Heart left ventricle (tissue), 16 donors: Measurements from ENCODE around the gene PXYLP1. TPM values are rescaled to one million over a fixed set of nuclear protein-coding genes. Genes with fewer than 3 reads are reported as not detected.

Experiments
- ATAC-seq, 4 donors: fragments of 200-7000 bp; cut with Tn5 transposase; one replicate each; pipeline ENCODE4 v1.9.1; 2020 to 2022; ENCODE audit warnings: moderate library complexity in 4 of 4, mild to moderate bottlenecking in 3 of 4, moderate number of reproducible peaks in 1 of 4
- DNase-seq, 5 donors: peaks; one replicate each; pipeline ENCODE4 v3.0.0-alpha.2; 2020
- H3K27ac ChIP-seq, 12 donors: fragments of 200-600 bp; sonication (generic) in 4 of 12; one replicate each; pipeline versions ENCODE4 v1.5.0 to v1.8.0; 2016 to 2022; ENCODE audit warnings: mild to moderate bottlenecking in 2 of 12
- H3K27me3 ChIP-seq, 9 donors: fragments of 200-600 bp; sonication (generic) in 2 of 9; one replicate each; pipeline versions ENCODE4 v1.5.1 to v1.8.0; 2016 to 2022; ENCODE audit warnings: mild to moderate bottlenecking in 3 of 9
- H3K36me3 ChIP-seq, 9 donors: fragments of 200-600 bp; sonication (generic) in 2 of 9; one replicate each; pipeline versions ENCODE4 v1.5.0 to v1.8.0; 2018 to 2022; ENCODE audit warnings: mild to moderate bottlenecking in 2 of 9
- H3K4me1 ChIP-seq, 12 donors: fragments of 200-600 bp; sonication (generic) in 4 of 12; one replicate each; pipeline versions ENCODE4 v1.5.0 to v1.8.0; 2016 to 2022; ENCODE audit warnings: mild to moderate bottlenecking in 3 of 12
- H3K4me3 ChIP-seq, 12 donors: fragments of 200-600 bp; sonication (generic) in 4 of 12; one replicate each; pipeline versions ENCODE4 v1.5.0 to v1.8.0; 2017 to 2022; ENCODE audit warnings: mild to moderate bottlenecking in 9 of 12, moderate library complexity in 4 of 12
- H3K9me3 ChIP-seq, 12 donors: fragments of 200-600 bp; sonication (generic) in 4 of 12; one replicate each; pipeline versions ENCODE4 v1.5.0 to v1.8.0; 2016 to 2022; ENCODE audit warnings: mild to moderate bottlenecking in 1 of 12
- CTCF ChIP-seq, 12 donors: fragments of 200-600 bp; sonication (generic) in 4 of 12; IDR thresholded peaks; one replicate each; pipeline versions ENCODE4 v1.5.0 to v1.8.0; 2018 to 2022; ENCODE audit warnings: antibody characterized with exemption in 12 of 12, mild to moderate bottlenecking in 5 of 12
- POLR2A ChIP-seq, 2 donors: fragments of 450-650 bp; IDR thresholded peaks; one replicate each; pipeline ENCODE4 v1.6.1; 2017; ENCODE audit warnings: antibody characterized with exemption in 2 of 2, mild to moderate bottlenecking in 2 of 2, moderate library complexity in 2 of 2
- WGBS, 4 donors: extraction: QIAGEN DNeasy Blood & Tissue Kit in 2 of 4; methylation state at CpG; one replicate each; pipeline versions ENCODE4 v1.1.5 to v1.1.7; 2013 to 2018; 5-methylcytosine and 5-hydroxymethylcytosine counted together
- intact Hi-C, 10 donors: fragments of 100-400 bp; cut with DNase I; formaldehyde crosslinking; loops; one replicate each; pipeline versions ENCODE4 v1.11.1 to v1.14.2; 2022
- polyA plus RNA-seq, 2 donors: library from polyadenylated mRNA; stranded (reverse); fragments of 200-250 nt; gene quantifications; one replicate each; pipeline ENCODE4 v1.2.3, GENCODE V29; 2013
- total RNA-seq, 9 donors: library from RNA; depleted of rRNA in 2 of 9; stranded (reverse); fragments of >200 nt in 2 of 9; fragmentation: NEBNext Ultra II Directional in 3 of 9; extraction: Animal tissue kit (Norgen Biotek cat#: 25700) in 3 of 9; gene quantifications; one replicate each; pipeline versions ENCODE4 v1.1.0 to v1.2.4, GENCODE V29; 2016 to 2023
- donor health status: ischemic (EF 13 %, LVEDD 7.1; RV severe dilation, severe dysfunction).
- donor health status: healthy with polysubstance abuse.
- donor health status: DM: no; HTN: yes; CAD: no.
- donor health status: DM: no; HTN: no; CAD: no.
- donor health status: ischemic (EF 25% LVEDD 6.9; RV normal size, moderate dysfunction).
- donor health status: ischemic (EF 25% LVEDD 5.7; RV mildly dilated, moderate dysfunction).
- donor health status: healthy.
- donor health status: DM: yes; HTN: yes; CAD: no.
- donor health status: ischemic (EF 35%, LVEDD 5.7; RV mildly dilated, moderate dysfunction).
- donor health status: nonischemic (EF 11% LVEDD 7.7; RV severe dilation, severe dysfunction).
- donor health status: DM: yes; HTN: yes; CAD: no.
- donor health status: PGD.
- donor health status: ischemic (EF 29% LVEDD 5.4; RV normal size, mild dysfunction).
- donor health status: nonischemic (EF 23%, LVEDD 6.1; RV moderate dilation, normal function).

The PXYLP1 gene
- total and polyA plus RNA-seq, 11 donors: 7.3 to 30.6 (median 21.2) TPM

GRCh38 chr3:141276398-141276797 is 44.8 kb downstream of the PXYLP1 start:
- Histone ChIP-seq H3K27me3 (no peaks in the 10 kb centered on the region), H3K27ac (no peak overlapping the region), H3K4me1 (peaks cover 0 to 44% (median 23%) of the 10 kb centered on the region in 12 donors), H3K4me3 (no peak overlapping the region), H3K9me3 (no peaks in the 10 kb centered on the region), H3K36me3 (peaks cover 0 to 24% (median 0%) of the 10 kb centered on the region in 9 donors)
- 70 to 75% (median 74%) methylated on average over 9 of the region's 9 CpGs for WGBS, 4 donors
- DNase-seq (no peak), ATAC-seq (no peak)
- intact Hi-C loops: loop anchor here in 4 of 10 donors (2.0 to 5.0 kb wide), 2 partner anchors 44 kb away; partner anchors contain the start of gene PXYLP1 (in 3 of the 4)
- TF ChIP-seq CTCF (IDR thresholded peaks at IDR 0.05) (no peak), POLR2A (IDR thresholded peaks at IDR 0.05) (no peak)

GRCh38 chr3:141277451-141277850 is 45.8 kb downstream of the PXYLP1 start:
- Histone ChIP-seq H3K4me3 (no peak overlapping the region), H3K36me3 (peaks cover 0 to 31% (median 2%) of the 10 kb centered on the region in 9 donors), H3K27me3 (no peaks in the 10 kb centered on the region), H3K27ac (no peak overlapping the region), H3K9me3 (no peaks in the 10 kb centered on the region), H3K4me1 (peaks cover 0 to 37% (median 20%) of the 10 kb centered on the region in 12 donors)
- DNase-seq: no peak
- TF ChIP-seq POLR2A (IDR thresholded peaks at IDR 0.05) (no peak), CTCF (IDR thresholded peaks at IDR 0.05) (no peak)
- no peak for ATAC-seq
- intact Hi-C loops: loop anchor here in 4 of 10 donors (2.0 to 5.0 kb wide), 2 partner anchors 45 kb away; partner anchors contain the start of gene PXYLP1 (in 3 of the 4)
- 72 to 84% (median 74%) methylated on average over 6 of the region's 6 CpGs for WGBS, 4 donors

- Histone ChIP-seq H3K4me3 (no peak overlapping the region), H3K9me3 (no peaks in the 10 kb centered on the region), H3K4me1 (peaks cover 0 to 37% (median 20%) of the 10 kb centered on the region in 12 donors), H3K27me3 (no peaks in the 10 kb centered on the region), H3K36me3 (peaks cover 0 to 28% (median 2%) of the 10 kb centered on the region in 9 donors), H3K27ac (peak overlapping the region in 3 of 12 donors; percentile 10 to 51 (median 44))
- no peak for DNase-seq
- intact Hi-C loops: loop anchor here in 6 of 10 donors (1.0 to 5.0 kb wide), 3 partner anchors 46 to 48 kb away; partner anchors contain the start of gene PXYLP1 (in 6 of the 6)
- WGBS, 4 donors: 86 to 90% (median 88%) methylated on average over 17 of the region's 17 CpGs
- no peak for TF ChIP-seq CTCF (IDR thresholded peaks at IDR 0.05)
- TF ChIP-seq POLR2A (IDR thresholded peaks at IDR 0.05): no peak
- ATAC-seq: no peak
Measured at GRCh38 chr3:141278196-141279076, 46.8 kb downstream of the PXYLP1 start.
